ENCODE data around the gene FGF8. TPM values are rescaled to one million over a fixed set of nuclear protein-coding genes. Genes with fewer than 3 reads are reported as not detected.

Gene FGF8
- total and polyA plus RNA-seq, 2 of the 8 experiments (the other 6 are each of a cell fraction or from before 2014, with no cell fraction given), result 1.1 to 3.9 TPM

DNA sequence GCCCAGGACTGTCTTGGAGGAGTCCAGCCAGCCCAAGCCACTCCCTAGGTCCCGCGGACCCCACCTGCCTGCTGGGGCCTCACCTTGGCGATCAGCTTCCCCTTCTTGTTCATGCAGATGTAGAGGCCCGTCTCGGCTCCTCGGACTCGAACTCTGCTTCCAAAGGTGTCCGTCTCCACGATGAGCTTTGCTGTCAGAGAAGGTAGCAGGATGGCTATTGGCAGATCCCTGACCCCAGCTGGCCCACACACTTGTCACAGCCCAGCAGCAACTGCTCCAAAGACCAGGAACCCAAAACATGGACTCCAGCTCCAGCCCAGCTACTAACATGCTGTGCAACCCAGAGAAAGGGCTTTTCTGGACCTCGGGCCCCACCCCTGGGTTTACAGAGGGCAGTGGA, 4.5 kb downstream of the FGF8 start:
- H4K8ac ChIP-seq (ENCODE audit: extremely low read depth, insufficient read depth, low read length), result no peak overlapping the region
- no peak overlapping the region; the same call in 1 of the 2 replicates for H2BK12ac ChIP-seq (ENCODE audit: low read depth, low read length)
- no peak overlapping the region for H2BK15ac ChIP-seq (ENCODE audit: low read length)
- peaks cover 2% of the 10 kb centered on the region; the same call in 1 of the 2 replicates for H3K23me2 ChIP-seq (ENCODE audit: low read depth, low read length)
- H2BK5ac ChIP-seq (ENCODE audit: low read depth, low read length), result no peak overlapping the region
- no peak overlapping the region for H3K18ac ChIP-seq (ENCODE audit: extremely low read depth, low read length)
- no peak overlapping the region for H3K14ac ChIP-seq (ENCODE audit: insufficient read length)
- H3K4ac ChIP-seq (replicated peaks; ENCODE audit: insufficient read length, low read depth, low read length), result no peak overlapping the region
- no peak overlapping the region for H2BK120ac ChIP-seq (replicated peaks; ENCODE audit: low read depth, low read length)
- H3K27ac ChIP-seq (ENCODE audit: low read depth, low read length), result no peak overlapping the region
- WGBS, 2 experiments (ENCODE audit: extremely low coverage in 1 of 2, insufficient coverage in 1 of 2, insufficient read length in 1 of 2, insufficient replicate concordance in 2 of 2, low coverage in 1 of 2, low lambda C conversion rate in 2 of 2, missing lambda C conversion rate in 1 of 2), result 89% methylated on average over 8 of the region's 10 CpGs; no CpG with 5 or more reads in 1 of the 2 experiments
- no peak overlapping the region for H4K5ac ChIP-seq (ENCODE audit: insufficient read length, low read depth, low read length)
- no peaks in the 10 kb centered on the region for H3K9me3 ChIP-seq (ENCODE audit: insufficient read depth in 2 of 2, low read depth in 1 of 2, low read length in 1 of 2)
- no peaks in the 10 kb centered on the region; a peak in 1 of 8 replicates for H3K36me3 ChIP-seq (ENCODE audit: control insufficient read depth in 2 of 4, insufficient read depth in 4 of 4, low read length in 3 of 4)
- H4K20me1 ChIP-seq (replicated peaks in 1 of 2; ENCODE audit: control insufficient read depth in 1 of 2, insufficient read depth in 2 of 2, low read length in 2 of 2), result peaks cover 0 to 3% of the 10 kb centered on the region in 2 experiments
- ChIA-PET POLR2A (ENCODE audit: partially characterized antibody) (interaction anchor here (1.2 to 4.7 kb wide), 3 partner anchors 11 to 47 kb away, joined by 4 to 19 read pairs (median 5); partner anchors contain the start of gene OGA), CTCF (ENCODE audit: partially characterized antibody) (interaction anchor here (0.5 to 9.2 kb wide), 11 partner anchors 12 to 200 kb away, joined by 3 to 100 read pairs (median 3); partner anchors contain the start of gene NPM3)
- FAIRE-seq, result no peak
- H3K4me1 ChIP-seq (replicated peaks in 1 of 4; ENCODE audit: control insufficient read depth in 3 of 4, insufficient read depth in 4 of 4, low read length in 3 of 4), result peaks cover 16 to 32% (median 26%) of the 10 kb centered on the region in 4 experiments
- no peak for TF ChIP-seq POU5F1 (IDR thresholded peaks at IDR 0.05; ENCODE audit: low read depth, low read length)
- TF ChIP-seq JUND (IDR thresholded peaks at IDR 0.05; ENCODE audit: low read length), result no peak
- TF ChIP-seq JUN (IDR thresholded peaks at IDR 0.05; ENCODE audit: low read depth, low read length), result no peak
- TF ChIP-seq CEBPB (IDR thresholded peaks at IDR 0.05; ENCODE audit: low read depth, low read length), result no peak
- no peak for TF ChIP-seq POLR2A (IDR thresholded peaks at IDR 0.05; ENCODE audit: control extremely low read depth in 1 of 2, low read depth in 2 of 2, low read length in 2 of 2)
- TF ChIP-seq HDAC6 (IDR thresholded peaks at IDR 0.05; ENCODE audit: low read depth, low read length), result no peak
- TF ChIP-seq TAF7 (optimal IDR thresholded peaks at IDR 0.05; ENCODE audit: borderline replicate concordance, low read depth, low read length), result no peak
- no peaks in the 10 kb centered on the region for H3K79me1 ChIP-seq (ENCODE audit: low read depth, low read length)
- H4K91ac ChIP-seq (replicated peaks; ENCODE audit: insufficient read length, low read length), result no peak overlapping the region
- H3K4me3 ChIP-seq (ENCODE audit: extremely low read depth in 1 of 4, insufficient read depth in 2 of 4, low read depth in 3 of 4, low read length in 4 of 4), result no peak overlapping the region
- no peak overlapping the region for H2AK5ac ChIP-seq (ENCODE audit: low read depth, low read length)
- H3K9ac ChIP-seq (replicated peaks in 1 of 4; ENCODE audit: extremely low read depth in 1 of 4, low read depth in 3 of 4, low read length in 3 of 4), result no peak overlapping the region
- no peak overlapping the region for H3K56ac ChIP-seq (replicated peaks; ENCODE audit: insufficient read length, low read depth, low read length)
- no peak overlapping the region for H2AFZ ChIP-seq (ENCODE audit: low read length)
- H3K4me2 ChIP-seq (ENCODE audit: insufficient read depth in 1 of 2, low read depth in 2 of 2, low read length in 2 of 2), result no peak overlapping the region
- no peak overlapping the region for H3K23ac ChIP-seq (ENCODE audit: insufficient read length)
- peaks cover 29 to 49% (median 45%) of the 10 kb centered on the region in 4 experiments for H3K27me3 ChIP-seq (replicated peaks in 1 of 4; ENCODE audit: control insufficient read depth in 3 of 4, extremely low read depth in 1 of 4, insufficient read depth in 3 of 4, low read length in 3 of 4)
- H3K79me2 ChIP-seq (ENCODE audit: control insufficient read depth in 1 of 2, insufficient read depth in 2 of 2, low read length in 2 of 2), result no peaks in the 10 kb centered on the region
- no peak for DNase-seq (ENCODE audit: low read depth in 1 of 2, low spot score in 2 of 2)
- H2BK20ac ChIP-seq (ENCODE audit: low read length), result no peak overlapping the region

All from H1 (cell line).